ENCODE measurements around the gene CENPU.

GRCh38 chr4:184647266-184648053 is 86.4 kb downstream of the CENPU start:
- TF ChIP-seq CTCF (IDR thresholded peaks at IDR 0.05): no peak
- peak in 1 of 3 donors; percentile 5 for TF ChIP-seq POLR2AphosphoS5 (IDR thresholded peaks at IDR 0.05)
- no peak for TF ChIP-seq POLR2A (IDR thresholded peaks at IDR 0.05)

All from transverse colon (tissue), 4 donors.